HFF-Myc (cell line): ENCODE measurements around the gene ALX1.

Experiments used
- DNase-seq: peaks from one replicate; pipeline ENCODE4 v3.0.0-alpha.2; 2011; ENCODE audit warnings: low read depth; ENCODE audit errors: extremely low read depth
- H3K4me3 ChIP-seq: replicated peaks from 2 replicates; pipeline ENCODE4 v1.5.1; 2011; ENCODE audit warnings: low read depth, mild to moderate bottlenecking, control low read depth, low read length
- CTCF ChIP-seq: IDR thresholded peaks from 2 replicates; pipeline ENCODE4 v1.5.1; 2012; ENCODE audit warnings: mild to moderate bottlenecking, low read depth, low read length, control low read depth; ENCODE audit errors: missing control alignments

The ALX1 gene

GRCh38 chr12:85280165-85280983 lies at the start of gene ALX1:
TSS of gene ALX1 (plus strand) at chr12:85280220. CDS start at chr12:85280262, 42 bp downstream.
- peak; percentile 22 for DNase-seq
- peak within 1 kb of the TSS; percentile 56 for H3K4me3 ChIP-seq
- no peak for TF ChIP-seq CTCF

GRCh38 chr12:85237327-85237726 lies 42.7 kb upstream of the ALX1 start:
- DNase-seq, result no peak
- no peak overlapping the region for H3K4me3 ChIP-seq
- TF ChIP-seq CTCF, result no peak

- H3K4me3 ChIP-seq, result no peak overlapping the region
- DNase-seq, result no peak
- TF ChIP-seq CTCF, result no peak
These were observed 35.5 kb upstream of the ALX1 start for GRCh38 chr12:85244561-85244960.

GRCh38 chr12:85253853-85254252 lies 26.2 kb upstream of the ALX1 start:
- no peak for DNase-seq
- TF ChIP-seq CTCF, result no peak
- no peak overlapping the region for H3K4me3 ChIP-seq

- no peak for TF ChIP-seq CTCF
- no peak overlapping the region for H3K4me3 ChIP-seq
- DNase-seq, result no peak
These were observed 22.3 kb upstream of the ALX1 start for GRCh38 chr12:85257671-85258070.

- no peak for DNase-seq
- no peak overlapping the region for H3K4me3 ChIP-seq
- no peak for TF ChIP-seq CTCF
These were observed 19.6 kb upstream of the ALX1 start for GRCh38 chr12:85260447-85260846.
